Measurements from ENCODE around the gene ZNF346. TPM values are rescaled to one million over a fixed set of nuclear protein-coding genes. Genes with fewer than 3 reads are reported as not detected.

The ZNF346 gene
- total RNA-seq, 1 donor from 2014 or later, result 12.0 TPM

GRCh38 chr5:177079606-177080005, 57.1 kb downstream of the ZNF346 start:
- H3K4me1 ChIP-seq (ENCODE audit: control insufficient read depth in 3 of 3, insufficient read depth in 3 of 3, low read length in 3 of 3), result no peaks in the 10 kb centered on the region
- H3K36me3 ChIP-seq (ENCODE audit: control insufficient read depth in 3 of 3, insufficient read depth in 3 of 3, low read length in 3 of 3), result no peaks in the 10 kb centered on the region
- H3K9me3 ChIP-seq (ENCODE audit: control insufficient read depth in 3 of 3, low read length in 3 of 3), result no peaks in the 10 kb centered on the region
- peaks cover 3 to 15% (median 11%) of the 10 kb centered on the region in 3 donors for H3K27me3 ChIP-seq (ENCODE audit: control insufficient read depth in 3 of 3, insufficient read depth in 3 of 3, low read length in 3 of 3)
- no peak overlapping the region for H3K27ac ChIP-seq (ENCODE audit: low read depth, low read length)
- H3K4me3 ChIP-seq (ENCODE audit: low read length in 3 of 3), result no peak overlapping the region
- no peak overlapping the region for H3K9ac ChIP-seq (ENCODE audit: low read depth in 1 of 3, low read length in 3 of 3)

- H3K27ac ChIP-seq (ENCODE audit: low read depth, low read length), result no peak overlapping the region
- no peaks in the 10 kb centered on the region for H3K36me3 ChIP-seq (ENCODE audit: control insufficient read depth in 3 of 3, insufficient read depth in 3 of 3, low read length in 3 of 3)
- H3K9me3 ChIP-seq (ENCODE audit: control insufficient read depth in 3 of 3, low read length in 3 of 3), result no peaks in the 10 kb centered on the region
- no peak overlapping the region for H3K4me3 ChIP-seq (ENCODE audit: low read length in 3 of 3)
- H3K4me1 ChIP-seq (ENCODE audit: control insufficient read depth in 3 of 3, insufficient read depth in 3 of 3, low read length in 3 of 3), result no peaks in the 10 kb centered on the region
- peaks cover 3 to 15% (median 13%) of the 10 kb centered on the region in 3 donors for H3K27me3 ChIP-seq (ENCODE audit: control insufficient read depth in 3 of 3, insufficient read depth in 3 of 3, low read length in 3 of 3)
- no peak overlapping the region for H3K9ac ChIP-seq (ENCODE audit: low read depth in 1 of 3, low read length in 3 of 3)
These were observed 57.8 kb downstream of the ZNF346 start for GRCh38 chr5:177080265-177080664.

DNA sequence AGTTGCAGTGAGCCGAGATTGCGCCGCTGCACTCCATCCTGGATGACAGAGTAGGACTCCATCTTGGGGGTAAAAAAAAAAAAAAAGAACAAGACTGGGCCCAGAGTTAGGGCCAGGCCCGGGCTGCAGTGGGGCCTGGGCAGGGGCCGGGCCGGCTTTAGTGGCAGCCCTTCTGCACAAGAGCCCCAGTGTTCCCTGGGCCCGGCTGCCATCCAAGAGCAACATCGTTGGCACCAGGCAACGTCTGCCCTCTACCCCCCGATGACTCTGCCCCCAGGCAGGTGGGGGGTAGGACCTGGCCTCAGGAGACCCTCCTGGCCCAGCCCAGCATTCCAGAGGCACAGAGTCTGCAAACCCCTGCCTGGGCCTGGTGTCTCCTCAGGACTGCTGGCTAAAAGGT, 59.4 kb downstream of the ZNF346 start:
- no peaks in the 10 kb centered on the region for H3K36me3 ChIP-seq (ENCODE audit: control insufficient read depth in 3 of 3, insufficient read depth in 3 of 3, low read length in 3 of 3)
- no peak overlapping the region for H3K9ac ChIP-seq (ENCODE audit: low read depth in 1 of 3, low read length in 3 of 3)
- no peak overlapping the region for H3K27ac ChIP-seq (ENCODE audit: low read depth, low read length)
- peaks cover 0 to 3% (median 1%) of the 10 kb centered on the region in 3 donors for H3K4me1 ChIP-seq (ENCODE audit: control insufficient read depth in 3 of 3, insufficient read depth in 3 of 3, low read length in 3 of 3)
- H3K4me3 ChIP-seq (ENCODE audit: low read length in 3 of 3), result no peak overlapping the region
- no peaks in the 10 kb centered on the region for H3K9me3 ChIP-seq (ENCODE audit: control insufficient read depth in 3 of 3, low read length in 3 of 3)
- peaks cover 3 to 23% (median 22%) of the 10 kb centered on the region in 3 donors for H3K27me3 ChIP-seq (ENCODE audit: control insufficient read depth in 3 of 3, insufficient read depth in 3 of 3, low read length in 3 of 3)

DNA sequence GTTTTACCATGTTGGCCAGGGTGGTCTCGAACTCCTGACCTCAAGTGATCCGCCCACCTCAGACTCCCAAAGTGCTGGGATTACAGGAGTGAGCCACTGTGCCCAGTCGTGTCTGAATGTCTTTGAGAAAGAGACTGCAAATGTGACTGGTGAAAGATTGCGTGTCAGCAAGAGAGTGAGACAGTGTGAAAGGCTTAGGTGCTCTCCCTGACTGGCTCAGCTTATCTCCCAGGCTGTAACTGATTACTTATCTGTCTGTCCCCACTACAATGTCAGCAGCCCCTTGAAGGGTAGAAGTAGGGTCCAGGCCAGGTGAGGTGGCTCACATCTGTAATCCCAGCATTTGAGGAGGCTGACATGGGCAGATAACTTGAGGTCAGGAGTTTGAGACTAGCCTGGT, 60.9 kb downstream of the ZNF346 start:
- peaks cover 4 to 12% (median 11%) of the 10 kb centered on the region in 3 donors for H3K4me1 ChIP-seq (ENCODE audit: control insufficient read depth in 3 of 3, insufficient read depth in 3 of 3, low read length in 3 of 3)
- H3K9me3 ChIP-seq (ENCODE audit: control insufficient read depth in 3 of 3, low read length in 3 of 3), result no peaks in the 10 kb centered on the region
- no peak overlapping the region for H3K9ac ChIP-seq (ENCODE audit: low read depth in 1 of 3, low read length in 3 of 3)
- H3K27ac ChIP-seq (ENCODE audit: low read depth, low read length), result no peak overlapping the region
- H3K36me3 ChIP-seq (ENCODE audit: control insufficient read depth in 3 of 3, insufficient read depth in 3 of 3, low read length in 3 of 3), result no peaks in the 10 kb centered on the region
- no peak overlapping the region for H3K4me3 ChIP-seq (ENCODE audit: low read length in 3 of 3)
- peaks cover 9 to 35% (median 35%) of the 10 kb centered on the region in 3 donors for H3K27me3 ChIP-seq (ENCODE audit: control insufficient read depth in 3 of 3, insufficient read depth in 3 of 3, low read length in 3 of 3)

GRCh38 chr5:177084175-177084574, 61.7 kb downstream of the ZNF346 start:
- no peaks in the 10 kb centered on the region for H3K9me3 ChIP-seq (ENCODE audit: control insufficient read depth in 3 of 3, low read length in 3 of 3)
- peaks cover 9 to 43% (median 43%) of the 10 kb centered on the region in 3 donors for H3K27me3 ChIP-seq (ENCODE audit: control insufficient read depth in 3 of 3, insufficient read depth in 3 of 3, low read length in 3 of 3)
- H3K4me1 ChIP-seq (ENCODE audit: control insufficient read depth in 3 of 3, insufficient read depth in 3 of 3, low read length in 3 of 3), result peaks cover 5 to 21% (median 14%) of the 10 kb centered on the region in 3 donors
- H3K36me3 ChIP-seq (ENCODE audit: control insufficient read depth in 3 of 3, insufficient read depth in 3 of 3, low read length in 3 of 3), result no peaks in the 10 kb centered on the region
- H3K9ac ChIP-seq (ENCODE audit: low read depth in 1 of 3, low read length in 3 of 3), result no peak overlapping the region
- H3K4me3 ChIP-seq (ENCODE audit: low read length in 3 of 3), result no peak overlapping the region
- H3K27ac ChIP-seq (ENCODE audit: low read depth, low read length), result no peak overlapping the region

- peaks cover 17 to 61% (median 57%) of the 10 kb centered on the region in 3 donors for H3K27me3 ChIP-seq (ENCODE audit: control insufficient read depth in 3 of 3, insufficient read depth in 3 of 3, low read length in 3 of 3)
- peaks cover 5 to 30% (median 14%) of the 10 kb centered on the region in 3 donors for H3K4me1 ChIP-seq (ENCODE audit: control insufficient read depth in 3 of 3, insufficient read depth in 3 of 3, low read length in 3 of 3)
- H3K4me3 ChIP-seq (ENCODE audit: low read length in 3 of 3), result no peak overlapping the region
- no peaks in the 10 kb centered on the region for H3K36me3 ChIP-seq (ENCODE audit: control insufficient read depth in 3 of 3, insufficient read depth in 3 of 3, low read length in 3 of 3)
- H3K27ac ChIP-seq (ENCODE audit: low read depth, low read length), result no peak overlapping the region
- H3K9ac ChIP-seq (ENCODE audit: low read depth in 1 of 3, low read length in 3 of 3), result no peak overlapping the region
- H3K9me3 ChIP-seq (ENCODE audit: control insufficient read depth in 3 of 3, low read length in 3 of 3), result no peaks in the 10 kb centered on the region
These were observed 63.6 kb downstream of the ZNF346 start for GRCh38 chr5:177085985-177086653.

DNA sequence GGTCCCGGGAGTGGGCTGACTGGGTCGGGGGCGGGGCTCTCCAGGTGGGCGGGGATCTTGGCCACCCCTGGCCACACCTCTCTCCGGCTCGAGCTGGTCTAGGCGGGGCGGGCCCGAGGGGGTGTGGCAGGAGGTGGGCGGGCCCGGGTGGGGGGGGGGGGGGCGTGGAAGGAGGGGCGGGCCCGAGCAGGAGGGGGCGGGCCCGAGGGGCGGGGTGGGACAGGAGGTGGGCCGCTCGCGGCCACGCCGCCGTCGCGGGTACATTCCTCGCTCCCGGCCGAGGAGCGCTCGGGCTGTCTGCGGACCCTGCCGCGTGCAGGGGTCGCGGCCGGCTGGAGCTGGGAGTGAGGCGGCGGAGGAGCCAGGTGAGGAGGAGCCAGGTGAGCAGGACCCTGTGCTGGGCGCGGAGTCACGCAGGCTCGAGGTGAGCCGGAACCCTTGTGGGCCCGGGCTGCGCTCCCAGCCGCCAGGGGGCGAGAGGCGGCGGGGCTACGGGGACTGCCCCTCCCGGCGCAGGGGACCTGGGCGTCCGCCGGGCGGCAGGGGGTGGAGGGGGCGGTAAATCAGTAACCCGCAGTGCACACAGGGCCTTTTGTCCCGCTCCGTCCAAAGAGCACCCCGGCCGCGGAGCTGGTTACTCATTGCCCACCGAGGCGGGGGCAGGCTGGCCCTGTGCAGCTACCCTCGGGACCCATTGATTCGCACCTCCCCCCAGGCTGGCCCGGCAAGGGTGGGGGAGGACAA, 64.3 kb downstream of the ZNF346 start, which contains the start of gene FGFR4:
TSS of gene FGFR4 (plus strand) at position 262 of the 744 bp plus-strand sequence. CDS start 2,688 bp downstream, outside the sequence.
- Histone ChIP-seq H3K4me3 (ENCODE audit: low read length in 3 of 3) (peak within 1 kb of the TSS in 2 of 3 donors; percentile 35 to 52), H3K36me3 (ENCODE audit: control insufficient read depth in 3 of 3, insufficient read depth in 3 of 3, low read length in 3 of 3) (no peaks in the 10 kb centered on the region), H3K27me3 (ENCODE audit: control insufficient read depth in 3 of 3, insufficient read depth in 3 of 3, low read length in 3 of 3) (peaks cover 22 to 65% (median 60%) of the 10 kb centered on the region in 3 donors), H3K9ac (ENCODE audit: low read depth in 1 of 3, low read length in 3 of 3) (peak within 1 kb of the TSS in 1 of 3 donors; percentile 25), H3K27ac (ENCODE audit: low read depth, low read length) (no peak within 1 kb of the TSS), H3K4me1 (ENCODE audit: control insufficient read depth in 3 of 3, insufficient read depth in 3 of 3, low read length in 3 of 3) (peaks cover 5 to 30% (median 14%) of the 10 kb centered on the region in 3 donors), H3K9me3 (ENCODE audit: control insufficient read depth in 3 of 3, low read length in 3 of 3) (no peaks in the 10 kb centered on the region)

GRCh38 chr5:177087398-177088005, 65.0 kb downstream of the ZNF346 start:
- Histone ChIP-seq H3K9ac (ENCODE audit: low read depth in 1 of 3, low read length in 3 of 3) (no peak overlapping the region), H3K27me3 (ENCODE audit: control insufficient read depth in 3 of 3, insufficient read depth in 3 of 3, low read length in 3 of 3) (peaks cover 28 to 64% (median 58%) of the 10 kb centered on the region in 3 donors), H3K4me1 (ENCODE audit: control insufficient read depth in 3 of 3, insufficient read depth in 3 of 3, low read length in 3 of 3) (peaks cover 5 to 30% (median 14%) of the 10 kb centered on the region in 3 donors), H3K4me3 (ENCODE audit: low read length in 3 of 3) (peak overlapping the region in 2 of 3 donors; percentile 27 to 35), H3K36me3 (ENCODE audit: control insufficient read depth in 3 of 3, insufficient read depth in 3 of 3, low read length in 3 of 3) (no peaks in the 10 kb centered on the region), H3K9me3 (ENCODE audit: control insufficient read depth in 3 of 3, low read length in 3 of 3) (no peaks in the 10 kb centered on the region), H3K27ac (ENCODE audit: low read depth, low read length) (no peak overlapping the region)

GRCh38 chr5:177089127-177089526, 66.6 kb downstream of the ZNF346 start:
- Histone ChIP-seq H3K36me3 (ENCODE audit: control insufficient read depth in 3 of 3, insufficient read depth in 3 of 3, low read length in 3 of 3) (no peaks in the 10 kb centered on the region), H3K27ac (ENCODE audit: low read depth, low read length) (no peak overlapping the region), H3K4me3 (ENCODE audit: low read length in 3 of 3) (no peak overlapping the region), H3K9me3 (ENCODE audit: control insufficient read depth in 3 of 3, low read length in 3 of 3) (no peaks in the 10 kb centered on the region), H3K4me1 (ENCODE audit: control insufficient read depth in 3 of 3, insufficient read depth in 3 of 3, low read length in 3 of 3) (peaks cover 8 to 32% (median 14%) of the 10 kb centered on the region in 3 donors), H3K9ac (ENCODE audit: low read depth in 1 of 3, low read length in 3 of 3) (no peak overlapping the region), H3K27me3 (ENCODE audit: control insufficient read depth in 3 of 3, insufficient read depth in 3 of 3, low read length in 3 of 3) (peaks cover 33 to 58% (median 55%) of the 10 kb centered on the region in 3 donors)
